Activated naive CD4-positive, alpha-beta T cell treated with anti-CD3 and anti-CD28 coated beads for 36 hours (primary cell): Measurements from ENCODE around the gene RELA. TPM values are rescaled to one million over a fixed set of nuclear protein-coding genes. Genes with fewer than 3 reads are reported as not detected.
A peak's percentile ranks its signal among the peaks of the same experiment; 100 is the strongest.

Source experiments
- CTCF ChIA-PET: fragments of 350-600 bp; sonication (Branson Sonifier 250); formaldehyde crosslinking; loops from one replicate; lab custom pipeline; 2021; ENCODE audit warnings: antibody characterized with exemption; lab: Charles Lee
- DNase-seq: peaks from one replicate; pipeline ENCODE4 v3.0.0-alpha.2; 2020
- H3K27ac Mint-ChIP-seq: one replicate; pipeline ENCODE4 v1.8.0; 2021; ENCODE audit warnings: mild to moderate bottlenecking, mixed read lengths
- H3K27me3 Mint-ChIP-seq: one replicate; pipeline ENCODE4 v1.8.0; 2021; ENCODE audit warnings: low read depth, mixed read lengths
- H3K36me3 Mint-ChIP-seq: one replicate; pipeline ENCODE4 v1.8.0; 2021; ENCODE audit warnings: low read depth, mixed read lengths
- H3K4me1 Mint-ChIP-seq: one replicate; pipeline ENCODE4 v1.8.0; 2021; ENCODE audit warnings: low read depth, mixed read lengths
- H3K4me3 Mint-ChIP-seq: one replicate; pipeline ENCODE4 v1.8.0; 2021; ENCODE audit warnings: mild to moderate bottlenecking, moderate library complexity, mixed read lengths
- H3K9me3 Mint-ChIP-seq: one replicate; pipeline ENCODE4 v1.8.0; 2021; ENCODE audit warnings: mixed read lengths
- intact Hi-C: fragments of 100-400 bp; cut with micrococcal nuclease; formaldehyde crosslinking; loops from one replicate; pipeline ENCODE4 v1.15.1; 2023
- total RNA-seq, 2 experiments: library from RNA; stranded (reverse); gene quantifications; one replicate each; pipeline ENCODE4 v1.2.3, GENCODE V29; 2021

RELA gene
- total RNA-seq, 2 experiments from 2014 or later: 66.9 to 68.5 TPM

DNA sequence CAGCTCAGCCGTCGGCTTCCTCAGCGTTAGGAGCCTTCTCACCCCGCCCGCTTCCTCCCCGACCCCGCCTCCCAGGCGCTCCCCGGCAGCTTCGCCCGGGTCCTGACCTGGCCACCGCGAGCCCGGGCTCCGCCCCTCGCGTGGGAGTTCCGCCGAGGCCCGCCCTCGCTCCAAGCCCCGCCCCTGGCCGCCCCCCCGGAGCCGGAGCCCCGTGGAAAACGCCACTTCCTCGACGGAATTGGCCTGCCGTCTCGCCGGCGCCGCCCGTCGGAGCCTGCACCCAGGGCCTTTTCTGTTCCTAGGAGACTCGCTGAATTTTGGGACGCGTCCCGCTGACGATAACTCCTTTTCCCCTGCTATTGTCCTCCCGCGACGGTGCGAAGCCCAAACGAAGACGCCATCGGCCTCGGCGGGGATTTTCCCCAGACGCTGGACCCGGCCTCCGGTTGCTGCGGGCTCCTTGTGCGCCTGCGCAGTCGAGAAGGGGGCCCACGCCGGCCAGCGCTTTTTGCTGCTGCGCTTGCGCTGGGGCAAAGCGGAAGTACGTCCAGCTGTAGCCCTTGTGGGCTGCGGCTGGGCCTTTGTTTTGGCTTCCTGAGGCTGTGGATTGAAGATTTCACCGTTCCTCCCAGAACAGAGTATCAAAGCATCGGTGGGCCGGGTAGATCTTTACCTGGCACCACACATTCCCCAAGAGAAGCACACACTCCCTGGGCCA lies 10.0 kb downstream of the RELA start:
- peak overlapping the region; percentile 80 for H3K4me3 Mint-ChIP-seq
- no peaks in the 10 kb centered on the region for H3K9me3 Mint-ChIP-seq
- CTCF ChIA-PET: interaction anchor here (0.7 to 1.1 kb wide), 2 partner anchors 14 to 29 kb away, joined by 3 to 4 read pairs; no protein-coding TSS in a partner anchor
- intact Hi-C loops: loop anchor here (1.0 to 5.0 kb wide), 6 partner anchors 9 to 270 kb away; partner anchors contain the start of genes PCNX3, SIPA1 and SLC25A45
- H3K27ac Mint-ChIP-seq: peak overlapping the region; percentile 94
- H3K4me1 Mint-ChIP-seq: peaks cover 46% of the 10 kb centered on the region
- H3K27me3 Mint-ChIP-seq: no peaks in the 10 kb centered on the region
- DNase-seq: peak; percentile 95
- H3K36me3 Mint-ChIP-seq: peaks cover 28% of the 10 kb centered on the region

- intact Hi-C loops: loop anchor here (1.0 to 5.0 kb wide), 6 partner anchors 9 to 270 kb away; partner anchors contain the start of genes PCNX3, SIPA1 and SLC25A45
- peak overlapping the region; percentile 67 for H3K27ac Mint-ChIP-seq
- peaks cover 20% of the 10 kb centered on the region for H3K36me3 Mint-ChIP-seq
- CTCF ChIA-PET: interaction anchor here (0.5 to 1.1 kb wide), 3 partner anchors 13 to 552 kb away, joined by 3 to 4 read pairs (median 3); no protein-coding TSS in a partner anchor
- DNase-seq: no peak
- peak overlapping the region; percentile 80 for H3K4me3 Mint-ChIP-seq
- H3K4me1 Mint-ChIP-seq: peaks cover 38% of the 10 kb centered on the region
- H3K27me3 Mint-ChIP-seq: no peaks in the 10 kb centered on the region
- no peaks in the 10 kb centered on the region for H3K9me3 Mint-ChIP-seq
Measured at GRCh38 chr11:65651589-65652510, 10.9 kb downstream of the RELA start.

GRCh38 chr11:65651339-65651588 lies 11.5 kb downstream of the RELA start:
- peaks cover 17% of the 10 kb centered on the region for H3K36me3 Mint-ChIP-seq
- DNase-seq: no peak
- no peaks in the 10 kb centered on the region for H3K27me3 Mint-ChIP-seq
- intact Hi-C loops: loop anchor here (5.0 kb wide), 1 partner anchor 269 kb away; the partner anchor contains the start of gene SLC25A45
- no peak overlapping the region for H3K4me3 Mint-ChIP-seq
- H3K9me3 Mint-ChIP-seq: no peaks in the 10 kb centered on the region
- peaks cover 35% of the 10 kb centered on the region for H3K4me1 Mint-ChIP-seq
- H3K27ac Mint-ChIP-seq: peak overlapping the region; percentile 67
- CTCF ChIA-PET: interaction anchor here (0.5 to 0.7 kb wide), 2 partner anchors 20 to 551 kb away, joined by 3 read pairs; no protein-coding TSS in a partner anchor

DNA sequence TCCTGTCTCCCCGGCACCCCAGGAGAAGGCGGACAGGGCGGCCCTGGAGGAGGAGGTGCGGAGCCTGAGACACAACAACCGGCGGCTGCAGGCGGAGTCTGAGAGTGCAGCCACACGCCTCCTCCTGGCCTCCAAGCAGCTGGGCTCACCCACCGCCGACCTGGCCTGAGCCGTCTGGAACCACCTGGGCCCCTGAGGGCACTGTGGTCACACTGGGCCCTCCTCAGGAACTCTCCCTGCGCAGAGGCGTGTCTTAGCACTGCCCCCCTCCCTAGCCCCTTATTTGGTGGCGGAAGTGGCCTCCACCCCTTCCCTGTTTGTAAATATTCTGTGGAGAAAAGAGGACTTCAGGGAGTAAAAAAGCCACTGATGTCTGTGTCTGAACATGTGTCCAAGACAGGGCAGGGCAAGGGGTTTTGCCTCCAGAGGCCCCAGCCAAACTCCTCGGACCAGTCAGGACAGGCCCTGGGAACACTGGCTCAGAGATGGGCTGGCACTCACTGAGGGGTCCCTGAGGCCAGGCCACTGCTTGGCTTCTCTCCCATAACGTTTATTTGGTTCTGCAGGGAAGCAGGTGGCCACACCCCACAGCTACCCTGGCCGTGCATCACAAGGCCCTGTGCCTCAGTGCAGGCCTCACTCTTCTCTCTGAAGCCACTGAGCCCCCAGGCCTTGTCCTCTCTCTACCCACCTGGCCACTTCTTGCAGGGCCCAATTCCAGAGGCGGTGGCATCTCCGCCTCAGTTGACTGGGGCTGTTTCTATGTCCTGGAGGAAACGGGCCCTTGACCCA lies 12.0 kb downstream of the RELA start:
- intact Hi-C loops: loop anchor here (5.0 kb wide), 1 partner anchor 268 kb away; the partner anchor contains the start of gene SLC25A45
- H3K27ac Mint-ChIP-seq: peak overlapping the region; percentile 38
- no peak overlapping the region for H3K4me3 Mint-ChIP-seq
- peaks cover 30% of the 10 kb centered on the region for H3K4me1 Mint-ChIP-seq
- H3K27me3 Mint-ChIP-seq: no peaks in the 10 kb centered on the region
- CTCF ChIA-PET: interaction anchor here (1.0 kb wide), 1 partner anchor 10 kb away, joined by 3 read pairs; no protein-coding TSS in a partner anchor
- no peaks in the 10 kb centered on the region for H3K9me3 Mint-ChIP-seq
- no peak for DNase-seq
- peaks cover 16% of the 10 kb centered on the region for H3K36me3 Mint-ChIP-seq

DNA sequence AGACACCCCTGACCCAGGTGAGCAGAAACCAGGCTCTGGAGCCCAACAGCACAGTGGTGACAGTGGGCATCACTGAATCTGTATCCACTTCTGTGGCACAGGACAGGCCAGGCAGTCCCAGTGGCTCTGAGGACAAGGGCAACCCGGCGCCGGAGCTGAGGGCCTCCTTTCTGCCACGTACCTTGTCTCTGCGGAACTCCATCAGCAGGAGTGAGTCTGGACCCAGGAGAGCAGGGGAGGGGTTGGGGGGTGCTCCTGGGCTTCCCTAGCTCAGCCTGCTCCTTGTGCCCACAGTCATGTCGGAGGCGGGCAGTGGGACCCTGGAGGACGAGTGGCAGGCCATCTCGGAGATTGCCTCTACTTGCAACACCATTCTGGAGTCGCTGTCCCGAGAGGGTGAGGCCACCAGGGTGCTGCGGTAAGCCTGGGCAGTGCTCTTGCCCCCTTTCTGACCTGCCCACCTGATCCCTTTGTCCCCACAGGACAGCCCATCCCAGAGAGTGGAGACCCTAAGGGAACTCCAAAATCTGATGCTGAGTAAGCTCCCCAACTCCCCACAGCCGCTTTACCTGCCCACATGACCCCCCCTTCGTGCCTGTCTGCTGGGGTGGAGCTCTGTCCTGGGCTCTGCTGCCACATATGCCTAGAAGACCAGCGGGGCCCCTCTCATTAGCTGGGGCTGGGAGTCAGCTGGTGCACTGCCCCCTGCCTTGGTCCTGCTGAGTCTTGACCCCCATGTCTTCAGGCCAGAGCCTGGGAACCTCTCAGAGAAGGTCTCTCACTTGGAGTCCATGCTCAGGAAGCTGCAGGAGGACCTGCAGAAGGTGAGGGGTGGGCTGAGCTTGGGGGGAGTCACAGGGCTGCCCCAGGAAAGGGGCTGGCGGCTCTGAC lies 12.8 kb downstream of the RELA start:
- peaks cover 15% of the 10 kb centered on the region for H3K36me3 Mint-ChIP-seq
- CTCF ChIA-PET: interaction anchor here (1.0 kb wide), 1 partner anchor 10 kb away, joined by 3 read pairs; no protein-coding TSS in a partner anchor

DNA sequence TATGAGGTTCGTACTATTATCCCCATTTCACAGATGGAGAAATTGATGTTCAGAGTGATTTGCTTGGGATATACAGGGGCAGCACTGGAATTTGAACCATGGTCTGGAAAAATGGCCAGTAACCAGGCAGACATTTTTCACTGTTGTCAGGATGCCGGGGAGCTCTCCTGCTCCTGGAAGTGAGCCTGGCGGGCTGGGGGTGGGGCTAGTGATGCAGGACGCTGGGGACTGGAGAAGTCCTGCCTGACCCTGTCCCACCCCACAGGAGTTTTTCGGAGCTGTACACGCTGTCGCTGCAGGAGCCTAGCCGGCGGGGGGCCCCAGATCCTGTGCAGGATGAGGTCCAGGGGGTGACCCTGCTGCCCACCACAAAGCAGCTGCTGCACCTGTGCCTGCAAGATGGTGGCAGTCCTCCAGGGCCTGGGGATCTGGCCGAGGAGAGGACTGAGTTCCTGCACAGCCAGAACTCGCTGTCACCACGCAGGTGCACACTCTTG lies 13.7 kb downstream of the RELA start:
- Mint-ChIP-seq H3K27ac (no peak overlapping the region), H3K36me3 (peaks cover 21% of the 10 kb centered on the region), H3K4me1 (peaks cover 30% of the 10 kb centered on the region), H3K9me3 (no peaks in the 10 kb centered on the region), H3K4me3 (no peak overlapping the region), H3K27me3 (no peaks in the 10 kb centered on the region)
- intact Hi-C loops: no loop called here
- DNase-seq: no peak
- CTCF ChIA-PET: no interaction called here

More for the DNA sequence above, 12.8 kb downstream of the RELA start:
- H3K27me3 Mint-ChIP-seq: no peaks in the 10 kb centered on the region
- no peak for DNase-seq
- no peak overlapping the region for H3K4me3 Mint-ChIP-seq
- no peak overlapping the region for H3K27ac Mint-ChIP-seq
- H3K9me3 Mint-ChIP-seq: no peaks in the 10 kb centered on the region
- H3K4me1 Mint-ChIP-seq: peaks cover 26% of the 10 kb centered on the region
- intact Hi-C loops: loop anchor here (5.0 kb wide), 1 partner anchor 268 kb away; the partner anchor contains the start of gene SLC25A45

- peaks cover 27% of the 10 kb centered on the region for H3K4me1 Mint-ChIP-seq
- CTCF ChIA-PET: no interaction called here
- no peak for DNase-seq
- no peak overlapping the region for H3K4me3 Mint-ChIP-seq
- no peak overlapping the region for H3K27ac Mint-ChIP-seq
- H3K9me3 Mint-ChIP-seq: no peaks in the 10 kb centered on the region
- H3K27me3 Mint-ChIP-seq: no peaks in the 10 kb centered on the region
- intact Hi-C loops: no loop called here
- peaks cover 26% of the 10 kb centered on the region for H3K36me3 Mint-ChIP-seq
Measured at GRCh38 chr11:65646958-65647701, 15.6 kb downstream of the RELA start.

DNA sequence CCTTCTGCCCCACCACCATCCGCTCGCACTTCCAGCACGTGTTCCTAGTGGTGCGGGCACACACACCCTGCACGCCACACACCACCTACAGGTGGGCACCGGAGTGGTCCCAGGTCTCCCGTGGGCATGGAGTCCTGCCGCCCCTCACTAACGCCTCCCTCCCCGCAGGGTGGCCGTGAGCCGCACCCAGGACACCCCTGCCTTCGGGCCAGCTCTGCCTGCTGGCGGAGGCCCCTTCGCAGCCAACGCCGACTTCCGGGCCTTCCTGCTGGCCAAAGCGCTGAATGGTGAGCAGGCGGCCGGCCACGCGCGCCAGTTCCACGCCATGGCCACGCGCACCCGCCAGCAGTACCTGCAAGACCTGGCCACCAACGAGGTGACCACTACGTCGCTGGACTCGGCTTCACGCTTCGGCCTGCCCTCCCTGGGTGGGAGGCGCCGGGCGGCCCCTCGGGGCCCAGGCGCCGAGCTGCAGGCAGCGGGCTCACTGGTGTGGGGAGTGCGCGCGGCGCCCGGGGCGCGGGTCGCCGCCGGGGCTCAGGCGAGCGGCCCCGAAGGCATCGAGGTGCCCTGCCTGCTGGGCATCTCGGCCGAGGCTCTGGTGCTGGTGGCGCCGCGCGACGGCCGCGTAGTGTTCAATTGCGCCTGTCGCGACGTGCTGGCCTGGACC lies 16.3 kb downstream of the RELA start:
- CTCF ChIA-PET: no interaction called here
- intact Hi-C loops: no loop called here
- H3K27ac Mint-ChIP-seq: no peak overlapping the region

GRCh38 chr11:65645710-65646109 lies 17.0 kb downstream of the RELA start:
- Mint-ChIP-seq H3K4me3 (no peak overlapping the region), H3K9me3 (no peaks in the 10 kb centered on the region), H3K4me1 (peaks cover 30% of the 10 kb centered on the region), H3K36me3 (peaks cover 29% of the 10 kb centered on the region), H3K27me3 (no peaks in the 10 kb centered on the region), H3K27ac (peak overlapping the region; percentile 59)
- DNase-seq: no peak
- CTCF ChIA-PET: no interaction called here
- intact Hi-C loops: no loop called here

More for the DNA sequence above, 16.3 kb downstream of the RELA start:
- peaks cover 27% of the 10 kb centered on the region for H3K4me1 Mint-ChIP-seq
- H3K36me3 Mint-ChIP-seq: peaks cover 28% of the 10 kb centered on the region
- no peak for DNase-seq
- no peaks in the 10 kb centered on the region for H3K9me3 Mint-ChIP-seq
- H3K4me3 Mint-ChIP-seq: no peak overlapping the region
- no peaks in the 10 kb centered on the region for H3K27me3 Mint-ChIP-seq

DNA sequence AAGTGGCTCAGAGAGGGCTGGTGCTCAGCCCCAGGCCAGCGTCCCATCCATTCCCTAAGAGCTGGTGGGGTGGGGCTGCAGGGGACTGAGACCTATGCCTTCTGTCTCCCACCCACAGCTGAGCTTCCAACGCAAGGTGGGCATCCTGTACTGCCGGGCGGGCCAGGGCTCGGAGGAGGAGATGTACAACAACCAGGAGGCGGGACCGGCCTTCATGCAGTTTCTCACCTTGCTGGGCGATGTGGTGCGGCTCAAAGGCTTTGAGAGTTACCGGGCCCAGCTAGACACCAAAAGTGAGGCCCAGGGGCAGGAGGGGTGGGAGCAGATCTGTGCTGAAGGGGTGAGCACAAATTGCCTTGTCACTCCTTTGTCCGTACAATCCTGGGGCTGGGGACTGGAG lies 17.9 kb downstream of the RELA start:
- Mint-ChIP-seq H3K36me3 (peaks cover 32% of the 10 kb centered on the region), H3K27me3 (no peaks in the 10 kb centered on the region), H3K27ac (no peak overlapping the region), H3K4me1 (peaks cover 37% of the 10 kb centered on the region), H3K4me3 (no peak overlapping the region), H3K9me3 (no peaks in the 10 kb centered on the region)
- CTCF ChIA-PET: interaction anchor here (0.5 kb wide), 1 partner anchor 31 kb away, joined by 3 read pairs; the partner anchor contains the start of gene MAP3K11
- intact Hi-C loops: no loop called here
- DNase-seq: no peak
